Measurements from ENCODE around the gene FAM3D.

Gene FAM3D

GRCh38 chr3:58596834-58597518, 69.6 kb downstream of the FAM3D start:
- no peak for DNase-seq (ENCODE audit: low read depth in 2 of 3, low spot score in 2 of 3)

GRCh38 chr3:58594117-58594516, 72.5 kb downstream of the FAM3D start:
- DNase-seq (ENCODE audit: low read depth in 2 of 3, low spot score in 2 of 3): no peak

GRCh38 chr3:58591517-58592510, 74.8 kb downstream of the FAM3D start:
- no peak for DNase-seq (ENCODE audit: low read depth in 2 of 3, low spot score in 2 of 3)

- DNase-seq (ENCODE audit: low read depth in 2 of 3, low spot score in 2 of 3): no peak
These were observed 78.5 kb downstream of the FAM3D start for GRCh38 chr3:58588030-58588614.

- DNase-seq (ENCODE audit: low read depth in 2 of 3, low spot score in 2 of 3): no peak
These were observed 79.8 kb downstream of the FAM3D start for GRCh38 chr3:58586776-58587192.

- DNase-seq (ENCODE audit: low read depth in 2 of 3, low spot score in 2 of 3): no peak
These were observed 80.6 kb downstream of the FAM3D start for GRCh38 chr3:58585994-58586393.

- DNase-seq (ENCODE audit: low read depth in 2 of 3, low spot score in 2 of 3): peak; percentile 30 to 47 (median 33)
These were observed 81.4 kb downstream of the FAM3D start for GRCh38 chr3:58585005-58585786.

GRCh38 chr3:58584690-58585004, 81.9 kb downstream of the FAM3D start:
- DNase-seq (ENCODE audit: low read depth in 2 of 3, low spot score in 2 of 3): no peak

All from activated CD8-positive, alpha-beta memory T cell treated with anti-CD3 and anti-CD28 coated beads for 48 hours (primary cell).